NCI-H1436 treated with DMSO at 0.1 percent for 48 hours (cell line): ENCODE measurements around the gene SH2D3C.

Experiments
- DNase-seq: peaks from one replicate; lab custom pipeline; 2025; lab: John Stamatoyannopoulos, UW

Gene SH2D3C

GRCh38 chr9:127738666-127739065, 39.8 kb downstream of the SH2D3C start:
- no peak for DNase-seq

DNA sequence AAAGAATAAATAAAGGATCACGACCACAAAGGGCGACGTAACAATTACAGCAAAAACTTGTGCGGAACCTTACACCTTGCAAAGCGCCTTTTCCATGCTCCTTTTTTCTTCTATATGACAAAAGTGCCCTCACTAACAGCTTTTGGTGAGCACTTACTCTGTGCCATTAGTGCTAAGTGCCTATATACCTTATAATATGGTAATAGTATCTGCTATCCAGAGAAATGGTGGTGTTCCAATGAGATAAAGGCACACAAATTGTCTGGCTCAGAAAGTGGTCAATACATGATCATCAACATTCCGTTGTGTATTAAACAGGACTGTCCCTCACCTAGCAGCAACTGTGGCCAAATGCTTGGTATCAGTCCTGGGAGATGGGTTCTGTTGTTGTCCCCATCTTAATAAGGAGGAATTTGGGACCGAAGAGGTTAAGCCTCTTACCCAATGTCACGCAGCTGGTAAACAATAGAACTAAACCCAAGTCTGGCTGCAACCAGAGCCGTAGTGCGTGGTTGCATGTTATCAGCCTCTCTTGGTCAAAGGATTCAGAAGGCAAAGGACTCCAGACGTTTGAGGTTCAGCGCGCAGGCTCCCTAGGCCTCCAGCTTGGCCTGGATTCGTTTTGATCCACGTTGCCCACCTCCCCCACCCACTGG, 42.8 kb downstream of the SH2D3C start:
- DNase-seq: no peak

DNA sequence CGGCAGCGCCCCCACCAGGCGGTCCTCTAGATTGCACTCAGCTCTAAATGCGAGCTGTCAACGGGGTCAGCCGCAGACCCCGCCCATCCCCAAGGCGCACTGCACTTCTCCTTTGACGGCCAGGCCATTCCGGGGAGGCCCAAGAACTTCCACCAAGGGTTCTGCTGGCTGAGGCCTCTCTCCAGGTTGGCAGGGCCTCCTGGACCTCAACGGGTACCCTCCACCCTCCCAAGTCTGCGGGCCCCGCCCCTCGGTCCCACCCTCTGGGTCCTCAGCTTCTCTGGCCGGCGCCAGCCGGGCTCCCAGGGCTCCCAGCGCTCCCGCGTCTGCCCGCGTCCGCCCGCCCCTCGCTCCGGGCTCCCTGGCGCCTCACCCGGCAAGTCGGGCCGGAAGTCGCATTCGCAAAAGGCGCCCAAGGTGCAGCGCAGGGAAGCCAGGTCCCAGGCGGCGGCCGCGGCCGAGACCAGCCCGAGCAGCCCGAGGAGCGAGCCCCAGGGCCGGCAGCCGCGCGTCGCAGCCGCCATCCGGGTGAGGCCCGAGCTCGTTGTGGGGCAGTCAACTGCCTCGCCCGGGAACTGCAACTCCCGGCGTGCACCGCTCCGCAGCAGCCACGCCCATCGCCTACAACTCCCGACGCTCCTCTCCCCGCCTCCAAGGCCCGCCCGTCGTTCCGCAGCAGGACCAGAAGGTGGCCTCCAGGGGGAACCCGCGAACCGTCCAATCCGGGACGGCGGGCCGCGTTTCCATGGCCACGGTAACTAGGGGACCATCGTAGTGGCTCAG, 43.5 kb downstream of the SH2D3C start, which contains the start of gene TOR2A:
Gene TOR2A (minus strand): TSS at position 548 of the 783 bp plus-strand sequence. CDS start 24 bp downstream, at position 524.
- DNase-seq: peak; percentile 84

GRCh38 chr9:127734247-127734746, 44.2 kb downstream of the SH2D3C start:
- DNase-seq: no peak

DNA sequence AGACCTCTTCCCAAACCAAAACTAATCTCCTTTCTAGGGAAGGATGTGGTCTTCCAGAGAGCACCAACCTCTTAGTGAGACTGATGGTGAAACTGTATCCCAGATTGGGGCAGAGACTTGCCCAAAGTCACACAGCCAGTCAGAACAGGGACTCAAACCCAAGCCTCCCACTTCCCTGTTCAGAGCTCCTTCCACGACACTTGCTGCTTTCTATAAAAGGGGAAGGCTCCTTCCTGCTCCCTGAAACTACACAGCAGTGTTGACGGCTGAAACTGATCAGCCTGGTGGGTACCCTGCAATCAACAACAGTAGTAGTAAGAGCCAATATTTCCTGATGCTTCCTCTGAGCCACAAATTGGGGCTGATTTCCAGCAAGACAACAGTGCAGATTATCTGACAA, 44.9 kb downstream of the SH2D3C start:
- no peak for DNase-seq

DNA sequence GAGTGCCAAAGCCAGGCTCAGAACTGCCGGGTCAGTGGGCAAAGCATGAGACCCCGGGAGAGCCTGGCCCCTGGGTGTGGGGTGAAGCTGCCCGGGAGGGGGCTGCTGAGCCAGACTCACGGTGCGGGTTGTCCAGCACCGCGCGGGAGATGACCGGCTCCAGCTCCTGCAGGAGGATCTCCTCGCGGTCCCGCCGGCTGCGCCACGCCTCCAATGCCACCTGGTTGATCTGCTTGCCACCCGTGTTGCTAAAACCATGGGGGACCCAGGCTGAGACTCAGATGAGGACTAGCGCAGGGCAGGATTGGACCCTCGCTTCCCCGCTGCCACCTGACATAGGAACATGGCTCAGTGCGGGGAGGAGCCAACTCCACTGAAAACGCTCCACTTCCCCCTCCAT, 46.0 kb downstream of the SH2D3C start:
- DNase-seq: no peak

- DNase-seq: no peak
These were observed 46.5 kb downstream of the SH2D3C start for GRCh38 chr9:127731938-127732337.

DNA sequence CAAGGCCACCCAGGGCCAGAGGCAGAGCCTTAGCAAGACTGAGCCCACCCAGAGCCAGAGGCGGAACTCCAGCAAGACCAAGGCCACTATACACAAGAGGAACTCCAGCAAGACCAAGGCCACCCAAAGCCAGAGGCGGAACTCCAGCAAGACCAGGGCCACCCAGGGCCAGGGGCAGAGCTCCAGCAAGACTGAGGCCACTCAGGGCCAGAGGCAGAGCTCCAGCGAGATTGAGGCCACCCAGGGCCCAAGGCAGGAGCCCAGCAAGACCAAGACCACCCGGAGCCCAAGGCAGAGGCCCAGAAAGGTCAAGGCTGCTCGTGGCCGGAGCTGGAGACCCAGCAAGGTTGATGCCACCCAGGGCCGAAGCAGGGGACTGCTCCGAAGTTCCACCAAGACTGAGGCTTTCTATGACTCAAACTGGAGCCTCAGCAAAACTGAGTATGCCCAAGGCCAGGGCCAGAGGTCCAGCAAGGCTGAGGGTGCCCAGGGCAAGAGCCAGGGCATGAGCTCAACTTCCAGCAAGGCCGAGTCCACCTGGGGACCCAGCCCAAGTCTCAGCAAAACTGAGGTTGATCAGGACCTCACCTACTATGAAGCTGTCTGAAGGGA, 47.6 kb downstream of the SH2D3C start:
- DNase-seq: no peak

DNA sequence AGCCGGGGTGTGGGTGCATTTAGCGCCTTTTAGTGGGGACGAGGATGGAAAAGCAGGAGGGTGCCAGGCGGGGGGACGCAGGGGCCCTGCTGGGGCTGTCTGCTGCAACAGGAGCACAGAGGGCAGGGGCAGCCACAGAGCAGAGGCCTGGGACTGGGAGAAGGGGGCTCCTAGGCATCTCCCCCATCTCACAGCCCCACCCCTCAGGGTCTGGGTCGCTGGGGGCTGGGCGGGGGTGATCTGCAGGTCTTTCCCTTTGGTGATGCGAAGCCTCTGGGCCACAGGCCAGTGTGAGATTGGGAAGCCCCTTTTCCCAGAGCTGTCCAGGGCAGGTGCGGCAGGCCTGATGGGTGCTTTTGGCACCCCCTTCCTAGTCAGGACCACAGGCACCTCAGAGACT, 48.2 kb downstream of the SH2D3C start:
- DNase-seq: no peak

DNA sequence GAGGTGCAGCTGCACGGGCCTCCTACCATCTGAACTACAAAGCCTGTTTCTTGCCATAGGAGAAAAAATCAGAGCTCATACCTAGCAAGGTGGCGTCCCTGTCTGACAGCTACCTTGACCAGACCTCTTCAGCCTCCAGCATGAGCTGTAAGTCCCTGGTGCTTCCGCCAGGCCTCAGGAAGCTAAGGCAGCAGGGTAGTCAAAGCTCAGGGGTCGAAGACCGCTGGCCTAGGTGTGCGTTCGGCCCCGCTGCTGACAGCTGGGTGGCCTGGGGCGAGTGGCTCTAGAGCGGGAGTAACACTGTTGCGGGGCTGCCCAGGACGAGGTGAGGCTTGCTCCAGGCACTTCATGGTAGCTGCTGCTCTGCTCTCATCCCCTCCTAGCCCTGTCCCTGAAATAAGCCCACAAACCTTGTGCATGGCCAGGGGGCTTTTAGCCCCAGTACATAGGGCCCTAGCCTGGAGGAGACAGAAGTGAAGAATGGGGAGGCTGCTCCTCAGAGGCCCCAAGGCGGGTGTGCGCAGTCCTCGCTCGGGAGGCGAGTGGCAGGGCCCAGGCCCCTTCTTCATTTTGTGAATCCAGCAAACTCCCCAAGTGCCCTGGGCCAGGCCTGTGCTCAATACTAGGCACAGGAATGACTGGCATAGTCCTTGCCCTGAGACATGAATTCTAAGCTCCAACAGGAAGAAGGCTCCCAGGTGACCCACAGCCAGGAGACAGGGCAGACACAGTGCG, 48.8 kb downstream of the SH2D3C start:
- DNase-seq: no peak

DNA sequence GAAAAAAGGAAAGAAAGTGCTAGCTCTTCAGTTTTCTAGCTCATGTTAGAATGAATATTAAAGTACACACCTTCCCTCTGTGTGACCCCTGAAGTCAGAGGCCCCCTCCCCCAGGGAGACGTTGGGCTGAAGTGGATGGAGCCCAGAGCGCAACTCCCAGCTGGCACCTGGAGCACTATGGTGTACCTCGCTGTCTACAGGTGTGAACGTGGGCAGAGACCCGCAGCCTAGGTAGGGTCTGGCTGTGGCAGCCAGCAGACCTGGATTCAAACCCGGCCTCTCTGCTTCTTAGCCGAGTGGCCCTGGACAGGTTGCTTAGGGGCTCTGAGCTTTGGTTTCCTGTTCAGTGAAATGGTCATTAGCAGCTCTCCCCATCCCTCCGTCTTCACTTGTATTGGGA, 49.7 kb downstream of the SH2D3C start:
- DNase-seq: no peak

- no peak for DNase-seq
These were observed 51.6 kb downstream of the SH2D3C start for GRCh38 chr9:127726871-127727270.

GRCh38 chr9:127724012-127724411, 54.5 kb downstream of the SH2D3C start:
- no peak for DNase-seq

GRCh38 chr9:127723444-127723843, 55.0 kb downstream of the SH2D3C start:
- DNase-seq: no peak

DNA sequence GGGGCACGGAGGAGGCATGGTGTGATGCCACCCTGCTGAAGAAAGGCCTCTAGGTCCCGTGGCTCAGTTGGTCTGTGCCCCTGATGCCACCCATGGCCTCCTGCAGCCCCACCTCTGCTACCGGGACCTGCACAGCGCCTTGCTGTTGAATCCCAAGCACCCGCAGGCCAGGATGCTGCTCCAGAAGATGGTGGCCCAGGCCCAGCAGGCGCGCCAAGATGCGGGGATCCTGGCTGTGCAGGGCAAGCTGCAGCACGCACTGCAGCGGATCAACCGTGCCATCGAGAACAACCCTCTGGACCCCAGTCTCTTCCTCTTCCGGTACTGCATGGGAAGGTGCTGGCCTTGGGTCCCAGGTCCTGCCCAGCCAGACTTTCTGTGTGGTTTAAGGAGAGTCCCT, 55.5 kb downstream of the SH2D3C start:
- no peak for DNase-seq

- DNase-seq: no peak
These were observed 56.3 kb downstream of the SH2D3C start for GRCh38 chr9:127722055-127722745.

DNA sequence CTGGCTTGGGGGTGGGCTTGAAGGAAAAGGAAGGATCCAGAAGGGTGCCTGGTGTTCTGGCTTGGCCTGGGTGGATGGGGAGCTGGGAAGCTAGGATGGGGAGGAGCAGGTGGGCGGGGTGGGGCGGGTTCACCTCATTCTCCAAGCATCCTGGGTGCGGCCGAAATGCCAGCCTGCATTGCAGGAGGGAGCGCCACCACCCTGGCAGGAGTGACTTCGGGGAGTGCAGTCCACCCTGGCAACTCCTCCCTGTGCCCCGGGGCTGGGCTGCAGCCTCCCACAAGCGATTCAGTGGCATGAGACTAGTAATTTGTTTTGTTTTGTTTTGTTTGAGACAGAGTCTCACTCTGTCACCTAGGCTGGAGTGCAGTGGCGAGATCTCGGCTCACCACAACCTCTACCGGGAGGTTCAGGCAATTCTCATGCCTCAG, 57.1 kb downstream of the SH2D3C start:
- DNase-seq: no peak

DNA sequence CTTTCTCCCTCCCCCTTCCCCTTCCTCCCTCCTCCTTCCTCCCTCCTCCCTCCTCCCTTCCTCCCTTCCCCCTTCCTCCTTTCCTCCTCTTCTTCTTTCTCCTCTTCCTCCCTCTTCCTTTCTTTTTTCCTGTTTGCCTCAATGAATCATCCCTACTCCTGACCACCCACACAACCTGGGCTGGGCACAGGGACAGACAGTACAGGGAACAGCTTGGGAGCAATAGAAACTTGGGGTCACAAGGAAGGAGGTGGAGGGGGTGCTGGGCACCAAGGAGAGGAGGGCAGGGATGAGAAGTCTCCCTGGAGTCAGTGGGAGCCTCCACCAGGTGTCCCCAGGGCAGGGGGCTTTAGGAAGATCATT, 57.6 kb downstream of the SH2D3C start:
- no peak for DNase-seq

GRCh38 chr9:127720031-127720864, 58.2 kb downstream of the SH2D3C start:
- no peak for DNase-seq

GRCh38 chr9:127717766-127718165, 60.7 kb downstream of the SH2D3C start:
- DNase-seq: no peak

GRCh38 chr9:127716412-127716811, 62.1 kb downstream of the SH2D3C start:
- DNase-seq: no peak
